22Rv1 (cell line): ENCODE measurements around the gene FEV.

Experiments
- ZFX ChIP-seq: fragments of 450-650 bp; IDR thresholded peaks from 2 replicates; pipeline ENCODE4 v1.6.1; 2017; ENCODE audit warnings: antibody characterized with exemption, borderline replicate concordance
- TF ChIP-seq, protein P1 (sequence below): fragments of 450-650 bp; IDR thresholded peaks from 2 replicates; pipeline ENCODE4 v1.5.1; 2017; ENCODE audit warnings: mild to moderate bottlenecking

DNA sequence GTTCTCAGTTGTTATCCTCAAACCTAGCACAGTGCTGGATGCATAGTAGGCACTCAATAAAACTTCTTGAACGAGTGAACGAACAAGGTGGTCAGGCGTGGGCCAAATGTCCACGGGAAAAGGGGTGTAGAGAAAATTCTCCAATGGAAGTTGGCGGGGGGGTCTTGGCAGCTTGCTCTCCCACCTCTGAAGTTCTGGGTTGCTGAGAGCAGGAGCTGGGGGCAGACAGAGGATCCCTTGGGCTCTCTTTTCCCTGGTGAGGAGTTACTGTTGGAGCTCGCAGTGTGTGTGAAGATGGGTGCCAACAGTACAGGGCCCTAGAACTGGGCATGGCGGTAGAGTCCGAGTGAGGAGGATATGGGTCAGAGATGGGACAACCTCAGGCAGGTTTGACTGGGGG is 10.6 kb upstream of the FEV start:
- TF ChIP-seq, protein P1, sequence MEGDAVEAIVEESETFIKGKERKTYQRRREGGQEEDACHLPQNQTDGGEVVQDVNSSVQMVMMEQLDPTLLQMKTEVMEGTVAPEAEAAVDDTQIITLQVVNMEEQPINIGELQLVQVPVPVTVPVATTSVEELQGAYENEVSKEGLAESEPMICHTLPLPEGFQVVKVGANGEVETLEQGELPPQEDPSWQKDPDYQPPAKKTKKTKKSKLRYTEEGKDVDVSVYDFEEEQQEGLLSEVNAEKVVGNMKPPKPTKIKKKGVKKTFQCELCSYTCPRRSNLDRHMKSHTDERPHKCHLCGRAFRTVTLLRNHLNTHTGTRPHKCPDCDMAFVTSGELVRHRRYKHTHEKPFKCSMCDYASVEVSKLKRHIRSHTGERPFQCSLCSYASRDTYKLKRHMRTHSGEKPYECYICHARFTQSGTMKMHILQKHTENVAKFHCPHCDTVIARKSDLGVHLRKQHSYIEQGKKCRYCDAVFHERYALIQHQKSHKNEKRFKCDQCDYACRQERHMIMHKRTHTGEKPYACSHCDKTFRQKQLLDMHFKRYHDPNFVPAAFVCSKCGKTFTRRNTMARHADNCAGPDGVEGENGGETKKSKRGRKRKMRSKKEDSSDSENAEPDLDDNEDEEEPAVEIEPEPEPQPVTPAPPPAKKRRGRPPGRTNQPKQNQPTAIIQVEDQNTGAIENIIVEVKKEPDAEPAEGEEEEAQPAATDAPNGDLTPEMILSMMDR: no peak
- no peak for TF ChIP-seq ZFX
